Measurements from ENCODE around the gene FBF1.
"Not testable (repeated sequence)": the region's sequence is repeated elsewhere in the genome, so short reads cannot be mapped to it uniquely, and the experiment has no call there.

Gene FBF1

DNA sequence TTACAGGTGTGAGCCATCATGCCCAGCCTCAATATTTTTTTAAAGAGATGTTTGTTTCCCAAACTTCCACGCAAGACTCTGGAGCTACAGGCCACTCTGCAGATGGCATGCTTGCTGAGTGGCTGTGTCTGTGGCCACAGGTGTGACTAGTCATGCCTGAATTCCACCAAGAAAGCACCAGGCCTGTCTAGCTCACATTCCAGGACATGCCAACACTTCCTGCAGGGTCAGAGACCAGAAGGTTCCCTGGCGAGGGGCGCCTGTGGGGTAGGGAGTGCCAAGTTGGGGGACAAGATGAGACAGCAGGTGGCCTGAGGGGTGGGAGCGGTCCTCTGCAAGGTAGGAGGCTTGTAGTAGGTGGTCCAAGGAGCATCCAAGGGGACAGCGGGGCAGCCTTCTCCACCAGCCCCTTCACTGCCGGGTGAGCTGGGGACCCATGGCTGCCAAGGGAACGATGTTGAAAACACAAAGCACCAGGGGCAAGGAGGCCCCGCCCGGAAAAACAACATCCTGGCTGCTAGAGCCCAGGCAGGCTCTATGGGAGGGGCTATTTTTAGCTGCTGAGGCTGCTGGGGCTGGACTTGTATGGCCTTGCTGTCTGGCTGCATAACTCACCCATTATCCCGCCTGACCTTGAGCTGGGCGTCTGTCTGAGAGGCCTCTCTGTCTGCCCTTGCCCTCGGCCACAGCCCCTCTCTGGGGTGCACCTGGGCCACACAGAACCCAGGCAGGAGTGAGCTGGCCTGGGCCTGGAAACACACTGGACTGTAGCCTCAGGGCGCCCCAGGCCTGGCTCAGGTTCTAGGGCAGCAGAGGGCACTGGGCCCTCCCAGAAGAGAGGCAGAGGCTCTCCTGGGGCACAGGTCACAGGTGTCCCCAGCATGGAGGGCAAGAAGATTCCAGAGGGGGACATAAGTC, 68.1 kb downstream of the FBF1 start:
- TF ChIP-seq, protein P1, sequence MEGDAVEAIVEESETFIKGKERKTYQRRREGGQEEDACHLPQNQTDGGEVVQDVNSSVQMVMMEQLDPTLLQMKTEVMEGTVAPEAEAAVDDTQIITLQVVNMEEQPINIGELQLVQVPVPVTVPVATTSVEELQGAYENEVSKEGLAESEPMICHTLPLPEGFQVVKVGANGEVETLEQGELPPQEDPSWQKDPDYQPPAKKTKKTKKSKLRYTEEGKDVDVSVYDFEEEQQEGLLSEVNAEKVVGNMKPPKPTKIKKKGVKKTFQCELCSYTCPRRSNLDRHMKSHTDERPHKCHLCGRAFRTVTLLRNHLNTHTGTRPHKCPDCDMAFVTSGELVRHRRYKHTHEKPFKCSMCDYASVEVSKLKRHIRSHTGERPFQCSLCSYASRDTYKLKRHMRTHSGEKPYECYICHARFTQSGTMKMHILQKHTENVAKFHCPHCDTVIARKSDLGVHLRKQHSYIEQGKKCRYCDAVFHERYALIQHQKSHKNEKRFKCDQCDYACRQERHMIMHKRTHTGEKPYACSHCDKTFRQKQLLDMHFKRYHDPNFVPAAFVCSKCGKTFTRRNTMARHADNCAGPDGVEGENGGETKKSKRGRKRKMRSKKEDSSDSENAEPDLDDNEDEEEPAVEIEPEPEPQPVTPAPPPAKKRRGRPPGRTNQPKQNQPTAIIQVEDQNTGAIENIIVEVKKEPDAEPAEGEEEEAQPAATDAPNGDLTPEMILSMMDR (IDR thresholded peaks at IDR 0.05; ENCODE audit: borderline replicate concordance, control extremely low read depth, extremely low read depth, insufficient read depth, missing control alignments) = no peak
- in situ Hi-C loops (cut with MboI; ENCODE audit: low sequenced_read_pairs, unreplicated experiment) = no loop called here
- DNase-seq (ENCODE audit: low spot score) = no peak

DNA sequence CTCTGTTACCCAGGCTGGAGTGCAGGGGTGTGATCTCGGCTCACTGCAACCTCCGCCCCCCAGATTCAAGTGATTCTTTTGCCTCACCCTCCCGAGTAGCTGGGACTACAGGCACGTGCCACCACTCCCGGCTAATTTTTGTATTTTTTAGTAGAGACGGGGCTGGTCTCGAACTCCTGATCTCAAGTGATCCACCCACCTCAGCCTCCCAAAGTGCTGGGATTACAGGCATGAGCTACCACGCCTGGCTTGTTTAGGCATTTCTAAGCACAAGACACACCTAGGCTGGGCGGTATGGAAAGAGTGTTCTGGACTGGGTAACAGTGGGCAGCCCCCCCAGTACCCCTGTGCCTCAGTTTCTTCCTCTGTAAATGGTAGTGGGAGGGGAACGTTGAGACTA, 70.6 kb downstream of the FBF1 start:
- in situ Hi-C loops (cut with MboI; ENCODE audit: low sequenced_read_pairs, unreplicated experiment); DNase-seq (ENCODE audit: low spot score): not testable (repeated sequence)

DNA sequence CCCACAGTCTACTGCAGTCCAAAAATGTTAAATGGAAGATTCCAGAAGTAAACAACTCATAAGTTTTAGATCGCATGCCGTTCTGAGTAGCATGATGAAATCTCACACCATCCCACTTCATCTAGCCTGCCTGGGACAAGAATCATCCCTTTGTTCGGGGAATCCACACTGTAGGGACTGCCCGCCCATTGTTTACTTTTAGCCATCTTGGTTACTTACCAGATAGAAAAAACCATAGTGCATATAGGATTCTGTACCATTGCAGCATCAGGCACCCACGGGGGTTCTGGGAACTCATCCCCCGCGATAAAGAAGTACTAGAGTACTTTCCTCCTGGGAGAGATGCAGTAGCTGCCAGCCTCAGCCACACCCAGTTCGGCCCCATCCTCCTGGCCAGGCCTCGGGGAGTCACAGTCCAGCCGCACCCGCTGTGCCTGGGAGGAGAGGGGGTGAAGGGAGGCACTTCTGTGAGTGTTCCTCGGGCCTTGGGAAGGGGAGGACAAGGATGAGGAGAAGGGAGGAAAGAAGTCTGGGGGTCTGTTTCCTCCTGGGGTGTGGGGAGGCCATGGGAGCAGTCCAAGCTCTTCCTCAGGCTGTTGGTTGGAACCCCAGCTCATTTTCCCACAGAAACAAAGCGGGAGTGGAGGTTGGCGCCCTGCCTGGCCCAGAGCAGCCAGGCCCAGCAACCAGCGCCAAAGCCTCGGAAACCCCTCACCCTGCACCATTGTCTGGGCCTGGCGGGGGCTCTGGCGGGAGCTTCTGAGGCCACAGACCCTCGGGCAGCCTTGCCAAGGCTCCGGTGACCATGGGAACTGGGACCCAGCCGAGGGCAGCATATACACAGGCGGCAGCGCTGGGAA, 71.3 kb downstream of the FBF1 start:
- in situ Hi-C loops (cut with MboI; ENCODE audit: low sequenced_read_pairs, unreplicated experiment) = no loop called here
- TF ChIP-seq, protein P1 (IDR thresholded peaks at IDR 0.05; ENCODE audit: borderline replicate concordance, control extremely low read depth, extremely low read depth, insufficient read depth, missing control alignments) = no peak
- no peak for DNase-seq (ENCODE audit: low spot score)

DNA sequence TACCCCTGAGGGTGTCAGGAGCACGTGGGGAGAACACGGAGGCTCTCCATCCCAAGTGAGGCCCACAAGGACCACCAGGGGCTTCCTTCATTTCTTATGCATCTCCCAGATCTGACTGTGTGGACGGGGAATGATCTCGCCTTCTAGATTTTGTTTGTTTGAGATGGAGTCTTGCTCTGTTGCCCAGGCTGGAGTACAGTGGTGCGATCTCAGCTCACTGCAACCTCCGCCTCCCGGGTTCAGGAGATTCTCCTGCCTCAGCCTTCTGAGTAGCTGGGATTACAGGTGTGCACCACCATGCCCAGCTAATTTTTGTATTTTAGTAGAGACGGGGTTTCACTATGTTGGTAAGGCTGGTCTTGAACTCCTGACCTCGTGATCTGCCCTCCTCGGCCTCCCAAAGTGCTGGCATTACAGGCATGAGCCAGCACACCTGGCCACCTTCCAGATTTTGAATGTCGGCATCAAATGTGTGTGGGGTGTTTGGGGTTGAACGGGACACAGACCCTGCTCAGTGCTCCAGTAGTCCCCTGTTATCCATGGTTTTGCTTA, 72.0 kb downstream of the FBF1 start:
- in situ Hi-C loops (cut with MboI; ENCODE audit: low sequenced_read_pairs, unreplicated experiment); DNase-seq (ENCODE audit: low spot score): not testable (repeated sequence)

DNA sequence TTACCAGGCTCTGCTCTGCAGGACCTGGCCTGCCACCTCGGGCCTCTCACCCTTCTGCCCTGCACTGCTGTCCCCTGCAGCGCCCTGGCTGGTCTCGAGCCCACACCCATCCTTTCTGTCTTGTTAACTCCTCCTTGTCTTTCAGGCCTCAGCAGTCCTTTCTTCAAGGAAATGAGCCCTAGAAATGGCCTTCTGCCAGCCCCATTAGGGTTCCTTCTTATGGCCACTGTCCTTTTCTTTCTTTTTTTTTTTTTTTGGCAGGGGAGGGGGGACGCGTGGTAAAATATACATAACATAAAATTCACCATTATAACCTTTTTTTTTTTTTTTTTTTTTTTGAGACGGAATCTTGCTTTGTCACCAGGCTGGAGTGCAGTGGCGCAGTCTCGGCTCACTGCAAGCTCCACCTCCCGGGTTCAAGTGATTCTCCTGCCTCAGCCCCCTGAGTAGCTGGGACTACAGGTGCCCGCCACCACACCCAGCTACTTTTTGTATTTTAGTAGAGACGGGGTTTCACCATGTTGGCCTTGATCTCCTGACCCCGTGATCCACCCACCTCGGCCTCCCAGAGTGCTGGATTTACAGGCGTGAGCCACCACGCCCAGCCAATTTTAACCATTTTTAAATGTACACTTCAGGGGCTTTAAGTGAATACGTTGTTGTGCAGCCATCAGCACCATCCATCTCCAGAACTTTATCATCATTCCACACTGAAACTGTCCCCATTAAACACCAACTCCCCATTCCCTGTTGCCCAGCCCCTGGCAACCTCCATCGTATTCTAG, 75.2 kb downstream of the FBF1 start:
- in situ Hi-C loops (cut with MboI; ENCODE audit: low sequenced_read_pairs, unreplicated experiment); DNase-seq (ENCODE audit: low spot score): not testable (repeated sequence)

DNA sequence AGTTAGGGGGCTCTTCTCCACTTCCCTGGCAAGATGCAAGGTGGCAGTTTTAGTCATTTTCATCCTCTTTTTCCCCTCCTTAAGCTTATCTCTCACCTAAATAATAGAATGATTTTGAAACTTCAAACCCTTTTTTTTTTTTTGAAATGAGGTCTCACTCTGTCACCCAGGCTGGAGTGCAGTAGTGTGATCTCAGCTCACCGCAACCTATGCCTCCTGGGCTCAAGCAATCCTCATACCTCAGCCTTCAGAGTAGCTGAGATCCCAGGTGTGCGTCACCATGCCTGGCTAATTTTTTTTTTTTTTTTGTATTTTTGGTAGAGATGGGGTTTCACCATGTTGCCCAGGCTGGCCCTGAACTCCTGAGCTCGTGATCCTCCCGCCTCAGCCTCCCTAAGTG, 76.0 kb downstream of the FBF1 start:
- DNase-seq (ENCODE audit: low spot score); in situ Hi-C loops (cut with MboI; ENCODE audit: low sequenced_read_pairs, unreplicated experiment): not testable (repeated sequence)

DNA sequence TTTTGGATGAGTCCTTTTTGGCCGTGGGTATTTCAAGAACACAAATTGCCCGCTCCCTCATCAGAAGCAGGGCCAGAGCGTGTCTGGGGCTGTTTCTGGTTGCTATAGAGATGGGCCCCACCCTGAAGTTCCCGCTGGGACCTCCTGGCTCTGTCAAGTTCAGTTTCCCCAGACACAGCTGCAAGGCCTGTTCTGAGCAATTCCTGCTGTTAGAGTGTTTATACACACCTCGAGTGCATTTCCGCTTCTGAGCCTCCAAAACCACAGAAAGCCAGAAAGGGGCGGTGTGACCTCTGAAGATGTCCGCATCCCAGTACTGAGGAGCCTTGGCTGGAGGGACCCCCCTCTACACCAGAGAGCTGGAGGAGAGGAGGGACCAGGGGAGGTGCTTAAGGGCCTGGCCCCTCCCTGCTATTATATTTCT, 76.4 kb downstream of the FBF1 start:
- TF ChIP-seq, protein P1 (IDR thresholded peaks at IDR 0.05; ENCODE audit: borderline replicate concordance, control extremely low read depth, extremely low read depth, insufficient read depth, missing control alignments) = no peak
- in situ Hi-C loops (cut with MboI; ENCODE audit: low sequenced_read_pairs, unreplicated experiment) = no loop called here
- peak; percentile 72 for DNase-seq (ENCODE audit: low spot score)

DNA sequence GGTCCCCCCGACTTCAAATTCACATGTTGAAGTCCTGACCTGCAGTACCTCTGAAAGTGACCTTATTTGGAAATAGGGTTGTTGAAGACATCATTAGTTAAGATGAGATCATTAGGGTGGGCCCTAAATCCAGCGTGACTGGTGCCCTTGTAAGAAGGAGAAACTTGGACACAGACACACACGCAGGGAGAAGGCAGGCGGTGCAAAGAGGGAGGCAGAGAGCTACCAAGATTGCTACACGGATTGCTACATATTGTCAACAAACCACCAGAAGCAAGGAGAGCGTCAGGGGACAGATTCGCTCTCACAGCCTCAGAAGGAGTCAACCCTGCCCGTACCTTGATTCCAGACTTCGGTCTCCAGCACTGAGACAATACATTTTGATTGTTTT, 78.9 kb downstream of the FBF1 start:
- no peak for DNase-seq (ENCODE audit: low spot score)
- TF ChIP-seq, protein P1 (IDR thresholded peaks at IDR 0.05; ENCODE audit: borderline replicate concordance, control extremely low read depth, extremely low read depth, insufficient read depth, missing control alignments) = no peak
- in situ Hi-C loops (cut with MboI; ENCODE audit: low sequenced_read_pairs, unreplicated experiment) = no loop called here

Data from GM13976 (cell line).